Mesenchymal stem cell (in vitro differentiated cells and primary cell): Measurements from ENCODE around the gene OPN1SW.

Source experiments
- DNase-seq: peaks from one replicate; pipeline ENCODE4 v3.0.0-alpha.2; 2013
- H2AFZ ChIP-seq: one replicate; pipeline ENCODE4 v1.6.1; 2013; ENCODE audit warnings: low read depth, mild to moderate bottlenecking, control low read depth, inconsistent platforms, low read length, moderate library complexity
- H2AK5ac ChIP-seq: 2 replicates; pipeline ENCODE4 v1.6.1; 2013; ENCODE audit warnings: low read length, moderate library complexity, mild to moderate bottlenecking, inconsistent platforms; ENCODE audit not compliant: severe bottlenecking
- H2BK120ac ChIP-seq: one replicate; pipeline ENCODE4 v1.6.1; 2013; ENCODE audit warnings: low read depth, mild to moderate bottlenecking, inconsistent platforms, low read length, moderate library complexity
- H2BK12ac ChIP-seq, 2 experiments: one replicate each; pipeline ENCODE4 v1.6.1; 2013; ENCODE audit warnings: inconsistent platforms in 2 of 2, low read length in 2 of 2, mild to moderate bottlenecking in 2 of 2, moderate library complexity in 2 of 2, control low read depth in 1 of 2
- H2BK15ac ChIP-seq: one replicate; pipeline ENCODE4 v1.6.1; 2013; ENCODE audit warnings: mild to moderate bottlenecking, low read depth, inconsistent platforms; ENCODE audit not compliant: poor library complexity, severe bottlenecking
- H2BK5ac ChIP-seq: 2 replicates; pipeline ENCODE4 v1.6.1; 2013; ENCODE audit warnings: low read depth, mild to moderate bottlenecking, low read length, control low read depth, inconsistent platforms; ENCODE audit not compliant: poor library complexity, severe bottlenecking
- H3K14ac ChIP-seq, 2 experiments: one replicate each; pipeline ENCODE4 v1.6.1; 2013; ENCODE audit warnings: inconsistent platforms in 2 of 2, low read length in 2 of 2, control low read depth in 1 of 2, mild to moderate bottlenecking in 1 of 2, moderate library complexity in 1 of 2
- H3K18ac ChIP-seq, 2 experiments: one replicate each; pipeline ENCODE4 v1.6.1; 2013; ENCODE audit warnings: inconsistent platforms in 2 of 2, low read length in 2 of 2, control low read depth in 1 of 2, low read depth in 1 of 2, mild to moderate bottlenecking in 1 of 2
- H3K23ac ChIP-seq, 2 experiments: one replicate each; pipeline ENCODE4 v1.6.1; 2013; ENCODE audit warnings: inconsistent platforms in 2 of 2, low read length in 2 of 2, mild to moderate bottlenecking in 2 of 2, moderate library complexity in 2 of 2, control low read depth in 1 of 2
- H3K27ac ChIP-seq: 2 replicates; pipeline ENCODE4 v1.5.1; 2013; ENCODE audit warnings: mild to moderate bottlenecking, moderate library complexity, low read length, control low read depth, inconsistent platforms; ENCODE audit not compliant: poor library complexity, severe bottlenecking
- H3K27me3 ChIP-seq, 2 experiments: 2 replicates each; pipeline versions ENCODE4 v1.6.1 to v1.7.0; 2013; ENCODE audit warnings: low read length in 2 of 2, mild to moderate bottlenecking in 2 of 2, moderate library complexity in 2 of 2, control low read depth in 1 of 2, inconsistent platforms in 1 of 2; ENCODE audit not compliant: control insufficient read depth in 1 of 2, insufficient read depth in 1 of 2
- H3K36me3 ChIP-seq, 2 experiments: 2 replicates each; pipeline versions ENCODE4 v1.6.1 to v1.7.0; 2013; ENCODE audit warnings: low read length in 2 of 2, control low read depth in 1 of 2, inconsistent platforms in 1 of 2, low read depth in 1 of 2, mild to moderate bottlenecking in 1 of 2; ENCODE audit not compliant: insufficient read depth in 2 of 2, control insufficient read depth in 1 of 2
- H3K4ac ChIP-seq, 2 experiments: one replicate each; pipeline ENCODE4 v1.6.1; 2013; ENCODE audit warnings: inconsistent platforms in 2 of 2, low read length in 2 of 2, mild to moderate bottlenecking in 2 of 2, moderate library complexity in 2 of 2, control low read depth in 1 of 2, low read depth in 1 of 2
- H3K4me1 ChIP-seq: 2 replicates; pipeline ENCODE4 v1.6.1; 2013; ENCODE audit warnings: low read depth, low read length, control low read depth; ENCODE audit not compliant: control insufficient read depth, insufficient read depth
- H3K4me2 ChIP-seq: 2 replicates; pipeline ENCODE4 v1.6.1; 2013; ENCODE audit warnings: low read length, mild to moderate bottlenecking, inconsistent platforms; ENCODE audit not compliant: poor library complexity, severe bottlenecking
- H3K4me3 ChIP-seq, 2 experiments: 2 replicates each; pipeline versions ENCODE4 v1.5.1 to v1.7.0; 2013; ENCODE audit warnings: low read length in 2 of 2, mild to moderate bottlenecking in 2 of 2, control low read depth in 1 of 2, low read depth in 1 of 2; ENCODE audit not compliant: insufficient read depth in 1 of 2
- H3K79me1 ChIP-seq: replicated peaks from 2 replicates; pipeline ENCODE4 v1.6.1; 2013; ENCODE audit warnings: mild to moderate bottlenecking, control low read depth, low read length, inconsistent platforms; ENCODE audit not compliant: poor library complexity, severe bottlenecking
- H3K9ac ChIP-seq: 2 replicates; pipeline ENCODE4 v1.7.0; 2013; ENCODE audit warnings: mild to moderate bottlenecking, low read length, moderate library complexity
- H3K9me3 ChIP-seq: 2 replicates; pipeline ENCODE4 v1.7.0; 2013; ENCODE audit warnings: mild to moderate bottlenecking, low read length; ENCODE audit not compliant: control insufficient read depth
- H4K8ac ChIP-seq: one replicate; pipeline ENCODE4 v1.6.1; 2013; ENCODE audit warnings: inconsistent platforms, mild to moderate bottlenecking, low read length, moderate library complexity
- H4K91ac ChIP-seq: one replicate; pipeline ENCODE4 v1.6.1; 2013; ENCODE audit warnings: mild to moderate bottlenecking, low read length, inconsistent platforms
- WGBS: methylation state at CpG from one replicate; pipeline ENCODE4 v1.1.7; 2013; ENCODE audit warnings: mixed read lengths; 5-methylcytosine and 5-hydroxymethylcytosine counted together

Gene OPN1SW

GRCh38 chr7:128794020-128794419 lies 18.4 kb upstream of the OPN1SW start:
- Histone ChIP-seq H3K4me3 (no peak overlapping the region), H3K4ac (no peak overlapping the region), H2BK5ac (no peak overlapping the region), H2BK12ac (no peak overlapping the region), H4K91ac (no peak overlapping the region), H3K23ac (no peak overlapping the region), H3K14ac (no peak overlapping the region), H3K9ac (no peak overlapping the region), H2AK5ac (no peak overlapping the region), H3K79me1 (no peaks in the 10 kb centered on the region), H4K8ac (no peak overlapping the region), H2BK15ac (no peak overlapping the region), H3K27me3 (peaks cover 0 to 8% of the 10 kb centered on the region in 2 experiments), H3K9me3 (no peaks in the 10 kb centered on the region), H2AFZ (no peak overlapping the region), H2BK120ac (no peak overlapping the region), H3K18ac (no peak overlapping the region), H3K4me1 (peaks cover 9% of the 10 kb centered on the region), H3K4me2 (no peak overlapping the region), H3K27ac (no peak overlapping the region), H3K36me3 (peaks cover 2 to 39% of the 10 kb centered on the region in 2 experiments)
- WGBS, result 74% methylated on average over 3 of the region's 3 CpGs
- DNase-seq, result no peak

- peak overlapping the region in 1 of 2 experiments; percentile 90 for H3K4me3 ChIP-seq
- peaks cover 2 to 33% of the 10 kb centered on the region in 2 experiments for H3K36me3 ChIP-seq
- H2BK120ac ChIP-seq, result no peak overlapping the region
- peaks cover 9% of the 10 kb centered on the region for H3K4me1 ChIP-seq
- no peak overlapping the region for H2AK5ac ChIP-seq
- H2BK12ac ChIP-seq, result no peak overlapping the region
- H3K23ac ChIP-seq, result no peak overlapping the region
- no peaks in the 10 kb centered on the region for H3K79me1 ChIP-seq
- no peak overlapping the region for H3K14ac ChIP-seq
- no peaks in the 10 kb centered on the region for H3K9me3 ChIP-seq
- no peak overlapping the region for H4K8ac ChIP-seq
- H3K27me3 ChIP-seq, result peaks cover 0 to 15% of the 10 kb centered on the region in 2 experiments
- no peak overlapping the region for H2BK5ac ChIP-seq
- no peak overlapping the region for H3K27ac ChIP-seq
- peak overlapping the region; percentile 57 for H3K9ac ChIP-seq
- no peak overlapping the region for H2AFZ ChIP-seq
- H3K18ac ChIP-seq, result no peak overlapping the region
- H3K4me2 ChIP-seq, result no peak overlapping the region
- H4K91ac ChIP-seq, result no peak overlapping the region
- no peak overlapping the region for H2BK15ac ChIP-seq
- WGBS, result 88% methylated on average over 3 of the region's 5 CpGs
- no peak overlapping the region for H3K4ac ChIP-seq
- no peak for DNase-seq
These were observed 17.6 kb upstream of the OPN1SW start for GRCh38 chr7:128793181-128793547.

- Histone ChIP-seq H3K9me3 (no peaks in the 10 kb centered on the region), H3K23ac (no peak overlapping the region), H3K9ac (peak overlapping the region; percentile 57), H3K18ac (no peak overlapping the region), H3K27me3 (peaks cover 0 to 15% of the 10 kb centered on the region in 2 experiments), H3K4ac (no peak overlapping the region), H2BK5ac (no peak overlapping the region), H2AFZ (no peak overlapping the region), H3K4me3 (peak overlapping the region in 1 of 2 experiments; percentile 90), H3K79me1 (no peaks in the 10 kb centered on the region), H2AK5ac (no peak overlapping the region), H2BK15ac (no peak overlapping the region), H3K4me2 (no peak overlapping the region), H4K91ac (no peak overlapping the region), H2BK12ac (peak overlapping the region in 1 of 2 experiments; percentile 54), H3K14ac (no peak overlapping the region), H3K36me3 (peaks cover 2 to 32% of the 10 kb centered on the region in 2 experiments), H4K8ac (no peak overlapping the region), H3K4me1 (peaks cover 9% of the 10 kb centered on the region), H3K27ac (no peak overlapping the region), H2BK120ac (no peak overlapping the region)
- no peak for DNase-seq
- 80% methylated on average over 10 of the region's 10 CpGs for WGBS
These were observed 17.0 kb upstream of the OPN1SW start for GRCh38 chr7:128792471-128793180.

- peak overlapping the region; percentile 48 for H4K8ac ChIP-seq
- no peak overlapping the region for H2AK5ac ChIP-seq
- H3K18ac ChIP-seq, result peak overlapping the region in 1 of 2 experiments; percentile 67
- peak overlapping the region; percentile 43 for H4K91ac ChIP-seq
- no peak overlapping the region for H2BK15ac ChIP-seq
- peak overlapping the region; percentile 99 for H3K4me2 ChIP-seq
- no peak overlapping the region for H3K27ac ChIP-seq
- H2BK5ac ChIP-seq, result no peak overlapping the region
- no peaks in the 10 kb centered on the region for H3K79me1 ChIP-seq
- no peak overlapping the region for H2AFZ ChIP-seq
- no peak overlapping the region for H2BK12ac ChIP-seq
- peak overlapping the region in 1 of 2 experiments; percentile 2 for H3K14ac ChIP-seq
- peaks cover 2 to 25% of the 10 kb centered on the region in 2 experiments for H3K36me3 ChIP-seq
- H3K4me3 ChIP-seq, result peak overlapping the region; percentile 79 to 90
- H3K9ac ChIP-seq, result peak overlapping the region; percentile 84
- no peaks in the 10 kb centered on the region for H3K9me3 ChIP-seq
- 22% methylated on average over 3 of the region's 9 CpGs for WGBS
- DNase-seq, result peak; percentile 33
- H3K23ac ChIP-seq, result no peak overlapping the region
- H3K4ac ChIP-seq, result no peak overlapping the region
- H2BK120ac ChIP-seq, result peak overlapping the region; percentile 23
- peaks cover 9% of the 10 kb centered on the region for H3K4me1 ChIP-seq
- peaks cover 0 to 15% of the 10 kb centered on the region in 2 experiments for H3K27me3 ChIP-seq
These were observed 16.4 kb upstream of the OPN1SW start for GRCh38 chr7:128791972-128792327.
